ENCODE results near the gene DOK3. TPM values are rescaled to one million over a fixed set of nuclear protein-coding genes. Genes with fewer than 3 reads are reported as not detected.

The DOK3 gene
- total RNA-seq, 4 donors from 2014 or later = 0.89 to 7.3 (median 1.8) TPM

DNA sequence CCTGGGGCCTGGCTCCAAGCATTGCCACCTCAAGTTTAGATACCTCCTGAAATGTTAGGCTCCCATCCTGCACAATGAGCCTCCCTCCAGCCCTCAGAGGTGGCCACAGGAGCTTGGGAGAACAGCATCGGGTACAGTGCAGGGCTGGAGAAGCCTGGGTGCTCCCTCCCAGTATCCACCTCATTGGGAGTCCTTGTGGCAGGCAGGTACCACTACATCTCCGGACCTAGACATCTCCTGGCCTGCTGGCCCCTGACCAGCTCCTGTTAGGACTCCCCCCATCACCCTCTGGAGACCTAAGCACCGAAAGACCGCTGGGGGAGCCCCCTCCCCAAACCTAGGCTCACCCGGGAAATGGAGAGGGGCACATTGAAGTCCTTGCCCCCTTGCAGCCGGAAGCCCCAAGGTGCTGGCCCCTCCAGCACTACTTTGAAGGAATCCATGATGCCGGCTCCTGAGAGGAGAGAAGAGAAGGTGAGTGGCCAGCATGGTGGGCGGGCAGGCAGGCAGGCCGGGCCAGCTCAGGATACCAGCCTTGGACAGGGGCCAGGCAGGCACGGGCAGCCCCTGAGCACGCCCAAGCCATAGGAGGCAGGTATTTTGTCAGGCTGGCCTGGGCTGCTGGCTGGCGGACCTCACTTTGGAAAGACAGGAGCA, 13.4 kb downstream of the DOK3 start:
- Histone ChIP-seq H3K4me3 (peak overlapping the region; percentile 78), H3K27me3 (no peaks in the 10 kb centered on the region), H3K9me3 (no peaks in the 10 kb centered on the region), H3K36me3 (peaks cover 13% of the 10 kb centered on the region), H3K4me1 (peaks cover 64% of the 10 kb centered on the region), H3K27ac (peak overlapping the region; percentile 86)
- TF ChIP-seq, protein P1, sequence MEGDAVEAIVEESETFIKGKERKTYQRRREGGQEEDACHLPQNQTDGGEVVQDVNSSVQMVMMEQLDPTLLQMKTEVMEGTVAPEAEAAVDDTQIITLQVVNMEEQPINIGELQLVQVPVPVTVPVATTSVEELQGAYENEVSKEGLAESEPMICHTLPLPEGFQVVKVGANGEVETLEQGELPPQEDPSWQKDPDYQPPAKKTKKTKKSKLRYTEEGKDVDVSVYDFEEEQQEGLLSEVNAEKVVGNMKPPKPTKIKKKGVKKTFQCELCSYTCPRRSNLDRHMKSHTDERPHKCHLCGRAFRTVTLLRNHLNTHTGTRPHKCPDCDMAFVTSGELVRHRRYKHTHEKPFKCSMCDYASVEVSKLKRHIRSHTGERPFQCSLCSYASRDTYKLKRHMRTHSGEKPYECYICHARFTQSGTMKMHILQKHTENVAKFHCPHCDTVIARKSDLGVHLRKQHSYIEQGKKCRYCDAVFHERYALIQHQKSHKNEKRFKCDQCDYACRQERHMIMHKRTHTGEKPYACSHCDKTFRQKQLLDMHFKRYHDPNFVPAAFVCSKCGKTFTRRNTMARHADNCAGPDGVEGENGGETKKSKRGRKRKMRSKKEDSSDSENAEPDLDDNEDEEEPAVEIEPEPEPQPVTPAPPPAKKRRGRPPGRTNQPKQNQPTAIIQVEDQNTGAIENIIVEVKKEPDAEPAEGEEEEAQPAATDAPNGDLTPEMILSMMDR (IDR thresholded peaks at IDR 0.05) = peak in 1 of 2 donors; percentile 17
- TF ChIP-seq EP300 (IDR thresholded peaks at IDR 0.05) = no peak
- DNase-seq (ENCODE audit: low spot score in 2 of 2) = no peak
- 31% methylated on average over 7 of the region's 12 CpGs for WGBS

DNA sequence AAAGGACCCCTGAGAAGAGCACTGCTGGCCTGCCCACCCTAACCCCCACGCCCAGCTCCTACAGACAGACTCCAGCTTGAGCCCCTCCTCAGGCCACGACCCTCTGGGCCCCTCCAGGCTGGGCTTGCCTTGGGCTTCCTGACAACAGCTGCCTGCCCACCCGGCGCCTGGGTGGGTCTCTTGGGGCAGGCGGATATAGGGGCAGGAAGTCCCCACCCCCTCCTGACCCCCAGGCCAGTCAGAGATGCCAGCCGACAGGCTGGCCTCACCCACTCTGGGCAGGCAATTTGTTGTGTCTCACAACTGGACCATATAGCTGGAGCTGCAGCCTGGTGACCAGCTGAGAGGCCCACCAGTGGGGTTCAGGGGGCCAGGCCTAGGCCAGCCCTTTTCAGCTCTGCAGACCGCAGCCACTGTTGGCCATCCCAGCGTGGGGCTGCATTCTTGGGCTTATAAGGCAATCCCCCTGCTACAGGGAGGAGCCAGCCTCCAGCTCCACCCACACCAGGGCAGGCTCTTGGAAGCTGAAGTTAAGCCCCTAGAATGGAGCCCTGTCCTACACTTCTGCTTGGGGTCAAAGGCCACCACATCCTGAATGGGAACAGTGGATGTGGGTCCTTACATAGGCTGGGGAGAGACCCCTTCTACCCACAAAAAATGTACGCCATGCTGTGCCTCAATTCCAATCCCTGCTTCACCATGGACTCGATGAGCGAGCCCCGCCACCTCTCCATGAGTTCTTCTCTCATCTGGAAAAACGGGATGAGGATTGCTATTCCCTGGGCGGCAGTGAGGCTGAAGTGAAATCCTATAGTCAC, 14.2 kb downstream of the DOK3 start:
- WGBS = 68% methylated on average over 7 of the region's 14 CpGs
- Histone ChIP-seq H3K27ac (peak overlapping the region; percentile 86), H3K4me3 (peak overlapping the region; percentile 78), H3K27me3 (no peaks in the 10 kb centered on the region), H3K9me3 (no peaks in the 10 kb centered on the region), H3K36me3 (peaks cover 20% of the 10 kb centered on the region), H3K4me1 (peaks cover 57% of the 10 kb centered on the region)
- TF ChIP-seq POLR2A (IDR thresholded peaks at IDR 0.05) (no peak), EP300 (IDR thresholded peaks at IDR 0.05) (no peak), POLR2AphosphoS5 (IDR thresholded peaks at IDR 0.05) (no peak)
- TF ChIP-seq, protein P1 (IDR thresholded peaks at IDR 0.05) = no peak
- no peak for DNase-seq (ENCODE audit: low spot score in 2 of 2)

DNA sequence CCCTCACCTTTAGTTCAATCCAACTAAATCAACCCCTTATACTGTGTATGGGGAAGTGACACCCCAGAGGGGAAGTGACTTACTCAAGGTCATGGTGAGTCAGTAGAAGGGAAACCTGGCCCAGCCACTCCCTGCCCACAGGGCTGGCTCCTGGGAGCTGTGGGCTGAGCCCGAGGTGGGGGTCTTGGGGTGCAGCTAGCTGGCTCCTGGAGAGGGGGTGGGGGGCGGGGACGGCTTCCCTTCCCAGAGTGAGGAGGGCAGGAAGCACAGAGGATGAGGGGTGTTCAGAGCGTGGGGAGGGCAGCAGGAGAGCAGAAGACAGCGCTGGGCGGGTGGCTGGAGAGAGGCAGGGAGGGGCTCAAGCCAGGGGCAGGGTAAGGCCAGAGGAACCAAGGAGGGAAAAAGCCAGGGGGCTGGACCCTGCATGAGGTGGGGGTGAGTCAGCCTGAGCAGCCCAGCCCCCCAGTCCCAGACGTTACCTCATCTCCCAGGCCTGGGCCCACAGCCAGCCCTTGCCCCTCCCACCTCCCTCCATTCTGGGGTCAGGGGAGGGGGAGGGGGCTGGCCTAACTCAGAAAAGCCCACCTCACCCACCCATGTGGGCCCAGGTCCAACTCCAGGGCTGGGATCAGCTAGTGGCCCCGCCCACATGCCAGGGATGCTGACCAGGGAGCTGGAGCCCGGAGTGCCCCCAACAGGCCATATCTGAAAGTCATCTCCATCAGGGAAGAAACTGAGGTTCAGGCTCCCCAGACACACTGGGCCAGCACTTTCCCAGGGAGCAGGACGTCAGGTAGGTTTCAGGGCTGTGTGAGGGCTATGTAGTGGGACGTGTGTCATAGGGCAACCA, 15.1 kb downstream of the DOK3 start:
- no peaks in the 10 kb centered on the region for H3K27me3 ChIP-seq
- peaks cover 57% of the 10 kb centered on the region for H3K4me1 ChIP-seq
- peaks cover 29% of the 10 kb centered on the region for H3K36me3 ChIP-seq
- peak overlapping the region; percentile 86 for H3K27ac ChIP-seq
- TF ChIP-seq POLR2AphosphoS5 (IDR thresholded peaks at IDR 0.05) = no peak
- no peak for TF ChIP-seq EP300 (IDR thresholded peaks at IDR 0.05)
- no peaks in the 10 kb centered on the region for H3K9me3 ChIP-seq
- peak overlapping the region; percentile 7 for H3K4me3 ChIP-seq
- peak in 1 of 2 donors; percentile 84 for DNase-seq (ENCODE audit: low spot score in 2 of 2)
- 54% methylated on average over 6 of the region's 11 CpGs for WGBS

DNA sequence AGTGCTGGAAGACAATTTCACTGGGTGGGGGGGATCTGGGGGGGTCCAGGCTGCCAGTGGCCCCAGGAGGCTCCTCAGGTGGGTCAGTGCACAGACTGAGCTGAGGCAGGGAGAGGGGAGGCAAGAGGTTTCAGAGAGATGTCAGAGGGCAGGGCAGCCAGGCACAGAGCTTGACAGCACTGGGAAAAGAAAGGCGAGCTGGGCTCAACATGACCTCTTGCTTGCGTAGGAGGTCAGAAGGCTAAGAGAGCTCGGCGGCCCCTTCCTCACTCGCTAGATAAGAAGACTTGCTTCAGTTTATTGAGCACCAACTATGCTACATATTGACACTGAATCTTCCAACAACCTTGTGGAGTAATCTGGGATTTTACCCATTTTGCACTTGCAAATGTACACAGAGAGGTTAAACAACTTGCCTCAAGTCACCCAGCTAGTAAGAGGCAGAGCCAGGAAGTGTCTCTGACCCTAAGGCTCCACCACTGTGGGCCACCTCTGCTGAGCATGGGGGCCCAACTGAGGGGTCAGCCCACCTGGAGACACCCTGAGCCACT, 15.8 kb downstream of the DOK3 start:
- Histone ChIP-seq H3K9me3 (no peaks in the 10 kb centered on the region), H3K27ac (peak overlapping the region; percentile 86), H3K4me1 (peaks cover 57% of the 10 kb centered on the region), H3K27me3 (no peaks in the 10 kb centered on the region), H3K4me3 (no peak overlapping the region), H3K36me3 (peaks cover 36% of the 10 kb centered on the region)
- no peak for DNase-seq (ENCODE audit: low spot score in 2 of 2)
- no peak for TF ChIP-seq POLR2AphosphoS5 (IDR thresholded peaks at IDR 0.05)
- no peak for TF ChIP-seq POLR2A (IDR thresholded peaks at IDR 0.05)
- WGBS = 100% methylated on average over 4 of the region's 5 CpGs

DNA sequence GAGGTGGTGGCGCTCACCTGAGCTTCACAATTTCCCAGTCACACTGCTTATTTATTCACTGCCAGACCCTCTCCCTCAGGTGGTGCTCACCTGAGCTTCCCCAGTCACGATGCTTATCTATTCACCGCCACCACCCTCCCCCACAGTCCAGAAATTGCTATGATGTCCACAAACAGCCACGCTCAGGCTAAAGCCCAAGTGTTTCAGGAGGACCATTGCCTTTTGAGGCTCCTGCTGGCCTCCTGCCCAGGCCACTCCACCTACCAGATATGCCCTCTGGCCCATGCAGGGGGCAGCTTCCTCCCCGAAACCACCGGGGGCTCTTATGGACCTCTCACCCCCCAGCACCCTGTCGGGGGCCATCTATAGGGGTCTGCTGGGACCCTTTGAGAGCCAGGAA, 16.8 kb downstream of the DOK3 start:
- DNase-seq (ENCODE audit: low spot score in 2 of 2) = no peak
- no peak overlapping the region for H3K4me3 ChIP-seq
- H3K36me3 ChIP-seq = peaks cover 45% of the 10 kb centered on the region
- H3K4me1 ChIP-seq = peaks cover 48% of the 10 kb centered on the region
- TF ChIP-seq POLR2AphosphoS5 (IDR thresholded peaks at IDR 0.05) (no peak), EP300 (IDR thresholded peaks at IDR 0.05) (no peak), POLR2A (IDR thresholded peaks at IDR 0.05) (no peak)
- no peaks in the 10 kb centered on the region for H3K9me3 ChIP-seq
- no peaks in the 10 kb centered on the region for H3K27me3 ChIP-seq
- 86% methylated on average over 7 of the region's 7 CpGs for WGBS
- H3K27ac ChIP-seq = no peak overlapping the region

DNA sequence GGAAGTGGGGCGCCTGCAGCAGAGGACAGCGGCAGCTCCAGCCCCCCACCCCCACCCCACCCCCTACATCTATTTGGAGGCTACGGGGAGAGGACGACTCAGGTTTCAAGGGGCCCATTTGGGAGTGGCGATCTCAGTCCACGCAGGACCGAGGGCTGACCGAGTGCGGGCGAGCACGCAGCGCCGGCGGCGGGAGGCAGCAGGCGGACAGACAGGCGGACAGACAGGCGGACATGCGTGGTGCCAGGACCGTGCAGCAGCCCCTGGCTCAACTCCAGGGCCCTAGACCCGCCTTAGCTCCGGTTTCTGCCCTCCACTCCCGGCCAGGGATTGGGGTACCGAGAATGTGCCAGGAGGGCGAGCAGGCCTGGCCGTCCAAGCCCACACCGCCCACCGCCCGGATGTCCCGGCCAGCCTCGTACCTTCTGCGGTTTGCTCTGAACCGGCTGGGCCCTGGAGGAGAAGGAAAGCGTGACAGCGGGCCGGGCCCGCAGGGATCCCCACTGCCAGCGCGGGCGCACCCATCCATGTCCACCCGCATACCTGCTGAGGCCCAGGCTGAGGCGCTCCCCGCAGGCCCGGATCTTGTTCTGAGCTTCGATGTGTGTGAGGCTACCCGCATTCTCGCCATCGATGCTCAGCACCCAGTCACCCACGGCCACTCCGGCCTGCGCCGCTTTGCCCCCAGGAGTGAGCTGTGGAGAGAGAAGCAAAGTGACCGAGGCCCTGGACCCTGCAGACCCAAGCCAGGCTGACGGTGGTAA, 17.5 kb downstream of the DOK3 start:
- WGBS = 88% methylated on average over 34 of the region's 54 CpGs
- no peak for DNase-seq (ENCODE audit: low spot score in 2 of 2)
- H3K27ac ChIP-seq = no peak overlapping the region
- TF ChIP-seq POLR2A (IDR thresholded peaks at IDR 0.05) (no peak), POLR2AphosphoS5 (IDR thresholded peaks at IDR 0.05) (no peak), EP300 (IDR thresholded peaks at IDR 0.05) (no peak)
- TF ChIP-seq, protein P1 (IDR thresholded peaks at IDR 0.05) = no peak
- H3K4me3 ChIP-seq = no peak overlapping the region
- H3K9me3 ChIP-seq = no peaks in the 10 kb centered on the region
- H3K4me1 ChIP-seq = peaks cover 44% of the 10 kb centered on the region
- H3K27me3 ChIP-seq = no peaks in the 10 kb centered on the region
- peaks cover 52% of the 10 kb centered on the region for H3K36me3 ChIP-seq

All from suprapubic skin (tissue), 4 donors.